ENCODE measurements around the gene LUC7L3.
"Not testable (repeated sequence)": the region's sequence is repeated elsewhere in the genome, so short reads cannot be mapped to it uniquely, and the experiment has no call there.

GRCh38 chr17:50680543-50681262, 38.7 kb upstream of the LUC7L3 start:
- TF ChIP-seq, protein P1, sequence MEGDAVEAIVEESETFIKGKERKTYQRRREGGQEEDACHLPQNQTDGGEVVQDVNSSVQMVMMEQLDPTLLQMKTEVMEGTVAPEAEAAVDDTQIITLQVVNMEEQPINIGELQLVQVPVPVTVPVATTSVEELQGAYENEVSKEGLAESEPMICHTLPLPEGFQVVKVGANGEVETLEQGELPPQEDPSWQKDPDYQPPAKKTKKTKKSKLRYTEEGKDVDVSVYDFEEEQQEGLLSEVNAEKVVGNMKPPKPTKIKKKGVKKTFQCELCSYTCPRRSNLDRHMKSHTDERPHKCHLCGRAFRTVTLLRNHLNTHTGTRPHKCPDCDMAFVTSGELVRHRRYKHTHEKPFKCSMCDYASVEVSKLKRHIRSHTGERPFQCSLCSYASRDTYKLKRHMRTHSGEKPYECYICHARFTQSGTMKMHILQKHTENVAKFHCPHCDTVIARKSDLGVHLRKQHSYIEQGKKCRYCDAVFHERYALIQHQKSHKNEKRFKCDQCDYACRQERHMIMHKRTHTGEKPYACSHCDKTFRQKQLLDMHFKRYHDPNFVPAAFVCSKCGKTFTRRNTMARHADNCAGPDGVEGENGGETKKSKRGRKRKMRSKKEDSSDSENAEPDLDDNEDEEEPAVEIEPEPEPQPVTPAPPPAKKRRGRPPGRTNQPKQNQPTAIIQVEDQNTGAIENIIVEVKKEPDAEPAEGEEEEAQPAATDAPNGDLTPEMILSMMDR (conservative IDR thresholded peaks at IDR 0.05; ENCODE audit: low read depth in 2 of 2), result not testable (repeated sequence)
- not testable (repeated sequence) for TF ChIP-seq EZH2 (IDR thresholded peaks at IDR 0.05; ENCODE audit: low read depth, unreplicated experiment); POLR2AphosphoS5 (IDR thresholded peaks at IDR 0.05; ENCODE audit: low read depth); EZH2phosphoT487 (IDR thresholded peaks at IDR 0.05; ENCODE audit: unreplicated experiment); REST (IDR thresholded peaks at IDR 0.05; ENCODE audit: unreplicated experiment)

Measured in GM23338 (cell line).